ENCODE data around the gene GOLGA8A.
"Not testable (repeated sequence)": the region's sequence is repeated elsewhere in the genome, so short reads cannot be mapped to it uniquely, and the experiment has no call there.

The GOLGA8A gene

DNA sequence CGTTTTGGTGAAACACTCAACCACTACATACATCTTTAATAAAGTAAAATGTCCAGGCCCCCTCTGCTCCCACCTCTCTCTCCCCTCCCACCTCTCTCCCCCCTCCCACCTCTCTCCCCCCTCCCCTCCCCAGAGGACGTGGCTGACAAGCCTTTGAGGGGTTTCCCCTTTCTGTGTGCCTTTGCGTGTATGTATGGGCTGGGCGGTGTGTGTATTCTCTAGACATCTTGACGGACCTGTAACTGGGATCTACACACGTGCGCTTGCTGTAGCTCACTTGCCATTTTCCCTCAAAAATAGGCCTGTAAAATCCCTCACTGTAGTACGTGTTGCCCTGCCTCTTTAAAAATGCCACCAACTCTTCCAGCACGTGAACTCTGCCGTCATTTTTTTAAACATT is 28.6 kb downstream of the GOLGA8A start:
- not testable (repeated sequence) for DNase-seq

DNA sequence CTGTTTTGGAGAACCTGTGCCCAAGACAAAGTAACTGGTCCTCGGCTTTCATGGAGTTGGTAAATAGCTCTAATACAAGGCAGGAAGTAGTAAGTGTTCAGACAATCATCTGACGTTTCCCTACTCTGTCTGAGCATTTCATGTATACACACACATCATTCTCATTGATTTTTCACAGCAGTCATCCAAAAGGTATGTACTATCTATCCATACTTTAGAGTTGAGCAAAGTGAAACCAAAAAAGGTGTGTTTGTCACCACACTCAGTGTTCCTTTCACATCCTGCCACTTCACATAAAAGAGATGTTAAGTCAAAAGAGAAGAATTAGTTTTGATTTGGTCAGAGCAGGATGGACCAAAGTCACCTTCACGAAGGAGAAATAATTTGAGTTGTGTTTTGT is 33.7 kb downstream of the GOLGA8A start:
- not testable (repeated sequence) for DNase-seq

DNA sequence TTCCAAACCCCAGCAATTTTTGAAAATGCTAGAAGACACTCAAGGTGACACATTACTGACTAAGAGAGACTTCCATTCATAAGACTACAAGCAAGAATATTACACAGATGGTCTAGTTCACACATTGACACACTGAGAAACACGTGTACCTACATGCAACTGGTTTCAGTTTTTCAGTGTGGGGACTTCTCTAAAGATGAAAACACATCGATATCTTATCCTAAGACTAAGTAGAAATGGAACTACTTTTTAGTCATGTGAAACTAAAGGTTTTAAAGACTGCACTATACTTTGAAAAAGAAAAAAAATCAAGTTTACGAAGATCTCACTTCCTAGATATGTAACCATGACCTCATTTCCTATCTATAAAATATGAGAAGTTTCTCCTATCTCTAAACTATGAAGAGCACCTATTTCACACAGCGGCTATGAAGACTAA is 34.4 kb downstream of the GOLGA8A start:
- not testable (repeated sequence) for DNase-seq

DNA sequence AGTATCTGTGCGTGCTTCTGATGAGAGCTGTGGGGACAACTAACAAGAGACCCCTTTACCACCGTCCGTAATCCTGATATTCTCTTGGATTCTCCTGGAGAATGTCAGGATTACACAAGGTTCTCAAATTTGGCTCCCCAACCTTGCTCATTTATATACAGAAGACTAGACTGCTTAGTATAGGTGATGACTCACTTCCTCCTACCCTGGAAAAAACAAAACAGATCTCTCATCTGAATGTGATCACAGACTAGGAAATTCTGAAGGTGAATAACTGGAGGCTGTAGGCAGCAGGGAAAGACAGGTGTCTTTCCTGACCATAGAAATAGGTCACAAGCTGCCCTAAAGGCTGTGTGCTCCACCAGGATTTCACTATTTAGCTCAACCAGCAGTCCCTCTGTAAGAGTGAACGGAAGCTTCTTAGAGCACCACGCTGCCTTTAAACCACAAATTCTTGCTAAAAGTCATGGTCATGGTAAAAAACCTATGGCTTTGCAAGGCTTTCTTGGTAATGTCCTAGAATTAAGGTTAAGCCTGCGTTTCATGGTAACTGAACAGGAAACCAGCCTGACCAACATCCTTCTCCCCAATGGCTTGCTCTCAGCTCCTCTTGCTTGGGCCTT is 39.9 kb downstream of the GOLGA8A start:
- DNase-seq, result not testable (repeated sequence)

DNA sequence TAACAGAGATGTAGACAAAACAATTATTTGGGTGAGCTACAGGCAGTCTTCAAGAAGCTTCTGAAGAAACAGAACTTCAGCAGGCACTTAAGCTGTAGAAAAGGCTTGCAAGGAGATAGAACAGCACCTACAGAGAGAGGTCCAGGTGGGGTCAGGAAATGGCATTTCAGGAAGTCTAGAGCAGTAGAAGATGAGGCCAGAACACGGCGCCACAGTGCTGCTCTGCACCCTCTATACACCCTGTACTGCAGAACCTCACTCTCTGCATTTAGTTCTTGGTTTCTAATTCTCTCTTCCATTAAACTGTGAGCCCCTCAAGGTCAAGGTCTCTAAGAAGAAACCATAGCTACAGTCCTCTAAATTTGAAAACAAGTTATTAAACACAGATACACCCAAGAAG is 44.6 kb downstream of the GOLGA8A start:
- not testable (repeated sequence) for DNase-seq

DNA sequence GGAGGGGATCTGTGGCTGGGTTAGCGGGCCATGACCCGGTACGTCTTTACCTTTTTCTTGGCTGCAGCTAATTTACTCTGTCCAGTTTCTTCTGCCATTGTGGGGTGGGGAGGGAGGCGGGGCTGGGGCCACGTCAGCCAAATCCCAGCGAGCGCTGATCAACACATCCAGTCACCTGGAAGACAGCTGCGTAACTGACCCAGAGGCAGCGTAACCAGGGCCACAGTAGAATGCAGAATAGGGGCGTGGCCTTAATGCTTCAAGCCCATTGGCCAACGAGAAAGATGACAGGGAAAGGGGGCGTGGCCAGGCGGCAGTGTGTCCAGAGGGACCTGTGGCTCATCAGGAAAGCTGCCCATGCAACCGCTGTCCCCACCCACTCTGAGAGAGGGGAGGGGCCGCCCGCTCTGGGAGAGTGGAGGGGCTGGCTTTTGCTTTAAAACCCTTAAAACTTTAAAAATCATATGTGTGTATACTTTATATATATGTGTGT is 48.0 kb downstream of the GOLGA8A start:
- not testable (repeated sequence) for DNase-seq
